GM12873 (cell line): Measurements from ENCODE around the gene CKLF.

Source experiments
- CTCF ChIP-seq: IDR thresholded peaks from 2 replicates; pipeline ENCODE4 v1.5.1; 2012; ENCODE audit warnings: low read depth, mild to moderate bottlenecking, moderate library complexity, low read length, control low read depth; ENCODE audit not compliant: insufficient read depth; ENCODE audit errors: missing control alignments

CKLF gene

GRCh38 chr16:66521252-66521713, 31.1 kb upstream of the CKLF start:
- TF ChIP-seq CTCF = no peak

DNA sequence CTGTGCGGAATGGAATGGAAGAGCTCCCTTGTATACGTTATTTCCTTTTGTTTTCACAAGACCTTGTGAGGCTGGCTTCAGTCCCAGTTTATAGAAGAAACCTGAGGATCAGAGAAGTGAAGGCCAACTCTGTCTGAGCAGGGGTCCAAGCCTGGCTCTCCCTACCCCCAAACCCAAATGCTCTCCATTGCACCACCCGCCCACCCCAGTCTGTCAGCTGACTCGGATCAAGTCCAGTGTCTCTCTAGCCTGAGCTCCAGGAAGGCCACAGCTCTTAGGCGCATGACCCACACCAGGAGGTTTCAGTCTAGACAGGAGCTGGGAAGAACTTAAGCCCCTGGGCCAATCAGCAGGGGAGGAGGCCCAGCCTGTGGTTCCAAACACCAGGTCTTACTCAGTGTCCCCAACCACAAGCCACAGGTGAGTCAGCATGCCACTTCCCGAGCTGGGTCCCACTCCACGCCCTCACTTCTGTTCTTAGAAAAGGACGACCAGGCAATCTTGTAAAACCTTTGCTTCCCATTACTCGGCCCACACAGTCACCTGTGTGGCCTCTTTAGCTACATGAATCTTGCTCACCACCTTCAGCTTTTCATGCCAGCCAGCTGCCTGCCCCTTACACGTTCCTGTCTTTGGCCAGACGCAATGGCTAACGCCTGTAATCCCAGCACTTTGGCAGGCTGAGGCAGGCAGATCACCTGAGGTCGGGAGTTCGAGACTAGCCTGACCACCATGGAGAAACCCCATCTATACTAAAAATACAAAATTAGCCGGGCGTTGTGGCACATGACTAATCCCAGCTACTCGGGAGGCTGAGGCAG, 30.2 kb upstream of the CKLF start:
- no peak for TF ChIP-seq CTCF

- TF ChIP-seq CTCF = no peak
These were observed 29.4 kb upstream of the CKLF start for GRCh38 chr16:66522816-66523590.

- TF ChIP-seq CTCF = no peak
These were observed 28.5 kb upstream of the CKLF start for GRCh38 chr16:66523861-66524354.

- TF ChIP-seq CTCF = peak; percentile 45
These were observed 27.7 kb upstream of the CKLF start for GRCh38 chr16:66524601-66525164.

- no peak for TF ChIP-seq CTCF
These were observed 26.8 kb upstream of the CKLF start for GRCh38 chr16:66525396-66526180.
